ENCODE results near the gene NR1H4. TPM values are rescaled to one million over a fixed set of nuclear protein-coding genes. Genes with fewer than 3 reads are reported as not detected.
A peak's percentile ranks its signal among the peaks of the same experiment; 100 is the strongest.

NR1H4 gene
- total and polyA plus RNA-seq, 9 of the 15 experiments (the other 6 are each of a cell fraction or from before 2014, with no cell fraction given) = 0.03 TPM; not detected in 8

GRCh38 chr12:100445081-100445481 lies 28.6 kb upstream of the NR1H4 start:
- Histone ChIP-seq H3K9me1 (ENCODE audit: control insufficient read depth, insufficient read depth, low read length) (no peaks in the 10 kb centered on the region), H3K27ac (ENCODE audit: extremely low read depth, low read depth, low read length) (no peak overlapping the region), H3K79me2 (ENCODE audit: control insufficient read depth, insufficient read depth, low read length) (no peaks in the 10 kb centered on the region), H3K4me3 (no peak overlapping the region), H3K36me3 (ENCODE audit: control insufficient read depth, insufficient read depth, low read length) (no peaks in the 10 kb centered on the region), H3K27me3 (ENCODE audit: control insufficient read depth in 2 of 2, insufficient read depth in 2 of 2, low read length in 2 of 2) (no peaks in the 10 kb centered on the region), H3K9ac (ENCODE audit: insufficient read depth in 1 of 2, low read depth in 2 of 2, low read length in 2 of 2) (no peak overlapping the region), H3K4me1 (replicated peaks in 1 of 2; ENCODE audit: control insufficient read depth in 2 of 2, insufficient read depth in 2 of 2, low read length in 2 of 2) (no peaks in the 10 kb centered on the region), H3K9me3 (replicated peaks; ENCODE audit: control insufficient read depth, insufficient read depth, low read depth, low read length) (no peaks in the 10 kb centered on the region), H2AFZ (ENCODE audit: low read depth, low read length) (no peak overlapping the region), H3K4me2 (ENCODE audit: insufficient read depth, low read length) (no peak overlapping the region), H4K20me1 (replicated peaks; ENCODE audit: control insufficient read depth, insufficient read depth, low read length) (no peaks in the 10 kb centered on the region)
- intact Hi-C loops (cut with micrococcal nuclease) (no loop called here), in situ Hi-C loops (cut with MboI) (no loop called here)
- ChIA-PET POLR2A (no interaction called here), CTCF (ENCODE audit: low intra/inter-chr PET ratio) (no interaction called here)
- 7% methylated on average over 4 of the region's 4 CpGs for WGBS (ENCODE audit: insufficient coverage, low coverage, missing lambda C conversion rate)
- no peak for DNase-seq (ENCODE audit: extremely low read depth in 1 of 4, low spot score in 3 of 4)
- FAIRE-seq = no peak
- TF ChIP-seq RBBP5 (IDR thresholded peaks at IDR 0.05; ENCODE audit: borderline replicate concordance, insufficient read depth, low read length, poor library complexity, severe bottlenecking) (no peak), CEBPB (tag; IDR thresholded peaks at IDR 0.05) (0 out of 2 replicates have a peak, but pooled peaks have one; percentile 12)
- ATAC-seq = no peak
- no TSS peak for BruUV-seq (replicated peaks)

GRCh38 chr12:100447381-100447780 lies 26.3 kb upstream of the NR1H4 start:
- H3K4me1 ChIP-seq (replicated peaks in 1 of 2; ENCODE audit: control insufficient read depth in 2 of 2, insufficient read depth in 2 of 2, low read length in 2 of 2) = no peaks in the 10 kb centered on the region
- H4K20me1 ChIP-seq (replicated peaks; ENCODE audit: control insufficient read depth, insufficient read depth, low read length) = no peaks in the 10 kb centered on the region
- no TSS peak for BruUV-seq (replicated peaks)
- ATAC-seq (no peak), FAIRE-seq (no peak), DNase-seq (ENCODE audit: extremely low read depth in 1 of 4, low spot score in 3 of 4) (no peak)
- no peak overlapping the region for H3K9ac ChIP-seq (ENCODE audit: insufficient read depth in 1 of 2, low read depth in 2 of 2, low read length in 2 of 2)
- no peaks in the 10 kb centered on the region for H3K79me2 ChIP-seq (ENCODE audit: control insufficient read depth, insufficient read depth, low read length)
- no peak overlapping the region for H3K27ac ChIP-seq (ENCODE audit: extremely low read depth, low read depth, low read length)
- no peaks in the 10 kb centered on the region for H3K9me1 ChIP-seq (ENCODE audit: control insufficient read depth, insufficient read depth, low read length)
- no peak overlapping the region for H2AFZ ChIP-seq (ENCODE audit: low read depth, low read length)
- no peak overlapping the region for H3K4me2 ChIP-seq (ENCODE audit: insufficient read depth, low read length)
- H3K36me3 ChIP-seq (ENCODE audit: control insufficient read depth, insufficient read depth, low read length) = no peaks in the 10 kb centered on the region
- intact Hi-C loops (cut with micrococcal nuclease) (no loop called here), in situ Hi-C loops (cut with MboI) (no loop called here)
- no peaks in the 10 kb centered on the region for H3K9me3 ChIP-seq (replicated peaks; ENCODE audit: control insufficient read depth, insufficient read depth, low read depth, low read length)
- WGBS (ENCODE audit: insufficient coverage, low coverage, missing lambda C conversion rate) = 13% methylated on average over 3 of the region's 3 CpGs
- ChIA-PET CTCF (ENCODE audit: low intra/inter-chr PET ratio) (no interaction called here), POLR2A (interaction anchor here (1.3 kb wide), 1 partner anchor 9 kb away, joined by 4 read pairs; no protein-coding TSS in a partner anchor)
- H3K4me3 ChIP-seq = no peak overlapping the region
- no peaks in the 10 kb centered on the region for H3K27me3 ChIP-seq (ENCODE audit: control insufficient read depth in 2 of 2, insufficient read depth in 2 of 2, low read length in 2 of 2)
- TF ChIP-seq POLR2G (IDR thresholded peaks at IDR 0.05; ENCODE audit: low read depth, low read length) = no peak
- TF ChIP-seq ZNF175 (CRISPR knock-in tag; IDR thresholded peaks at IDR 0.05; ENCODE audit: low read depth) = no peak
- no peak for TF ChIP-seq FOXJ2 (tag; IDR thresholded peaks at IDR 0.05)
- TF ChIP-seq ETS2 (tag; IDR thresholded peaks at IDR 0.05; ENCODE audit: borderline replicate concordance, poor library complexity, severe bottlenecking) = no peak
- no peak for TF ChIP-seq ZNF280B (CRISPR knock-in tag; IDR thresholded peaks at IDR 0.05)
- TF ChIP-seq ZBTB8A (IDR thresholded peaks at IDR 0.05; ENCODE audit: partially characterized antibody) = no peak
- no peak for TF ChIP-seq ZNF609 (CRISPR knock-in tag; IDR thresholded peaks at IDR 0.05; ENCODE audit: borderline replicate concordance)

All from K562 (cell line).